Peyer's patch (tissue), 4 donors: Measurements from ENCODE around the gene BCL2L2.

ENCODE experiments used
- CTCF ChIP-seq, 6 experiments: fragments of 450-650 bp in 4 of 6; fragments of 200-600 bp in 2 of 6; sonication (generic) in 1 of 6; IDR thresholded peaks; one replicate each; pipeline ENCODE4 v1.5.1; 2017 to 2019; ENCODE audit warnings: antibody characterized with exemption in 6 of 6, mild to moderate bottlenecking in 3 of 6, moderate library complexity in 1 of 6
- POLR2A ChIP-seq, 2 donors: fragments of 450-650 bp; IDR thresholded peaks; one replicate each; pipeline ENCODE4 v1.5.1; 2017; ENCODE audit warnings: antibody characterized with exemption in 2 of 2, mild to moderate bottlenecking in 2 of 2, moderate library complexity in 2 of 2

GRCh38 chr14:23301288-23301968 lies 5.2 kb upstream of the BCL2L2 start:
- TF ChIP-seq CTCF (IDR thresholded peaks at IDR 0.05) (peak; percentile 73 to 95 (median 82)), POLR2A (IDR thresholded peaks at IDR 0.05) (peak; percentile 28 to 71)
